ENCODE results near the gene ISLR. TPM values are rescaled to one million over a fixed set of nuclear protein-coding genes. Genes with fewer than 3 reads are reported as not detected.

The ISLR gene
- total and polyA plus RNA-seq, 9 of the 15 experiments (the other 6 are each of a cell fraction or from before 2014, with no cell fraction given), result not detected

DNA sequence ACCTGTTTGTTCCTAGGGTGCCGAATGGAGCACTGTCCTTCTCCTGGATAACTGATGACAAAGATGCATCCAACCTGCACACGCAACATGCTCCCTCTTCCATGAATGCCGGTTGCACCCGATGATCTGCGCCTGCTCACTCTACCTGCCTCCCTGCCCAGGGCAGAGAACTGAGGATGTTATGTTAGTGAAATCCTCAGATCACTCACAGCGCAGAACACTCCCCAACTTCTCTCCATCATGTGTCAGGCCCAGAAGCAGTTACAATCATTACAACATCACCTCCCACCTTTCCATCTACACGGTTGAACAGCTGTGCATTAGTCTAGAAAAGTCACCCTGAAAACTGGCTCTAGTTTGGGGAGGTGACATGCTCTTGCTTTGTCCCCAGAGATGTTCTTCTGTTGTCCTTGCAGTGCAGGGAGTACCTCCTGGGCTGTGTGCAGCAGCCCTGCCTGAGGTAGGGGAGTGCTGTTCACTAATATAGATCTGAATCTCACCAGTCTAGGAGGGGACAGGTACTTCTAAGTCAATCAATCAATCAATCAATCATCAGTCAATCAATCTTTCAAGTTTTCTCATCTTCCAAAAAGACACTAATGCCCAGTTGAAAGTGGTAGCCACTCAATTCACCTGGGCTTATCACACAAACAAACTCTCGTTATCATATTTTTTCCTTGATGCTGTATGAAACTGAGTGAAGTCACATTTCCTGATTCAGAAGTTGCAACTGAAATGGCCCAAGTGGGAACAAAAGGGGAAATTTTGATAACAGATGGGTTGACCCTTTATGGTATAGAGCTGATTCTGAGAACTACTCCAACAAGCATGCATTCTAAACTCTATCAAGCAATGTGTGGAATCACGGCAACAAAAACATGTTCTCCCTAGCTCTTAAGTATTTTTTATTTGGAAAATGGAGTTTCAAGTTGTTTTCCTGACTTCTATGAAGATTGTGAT, 15.4 kb upstream of the ISLR start:
- in situ Hi-C loops (cut with MboI), result no loop called here
- Histone ChIP-seq H2AFZ (ENCODE audit: low read depth, low read length) (no peak overlapping the region), H3K79me2 (ENCODE audit: control insufficient read depth, insufficient read depth, low read length) (no peaks in the 10 kb centered on the region), H3K9me1 (ENCODE audit: control insufficient read depth, insufficient read depth, low read length) (no peaks in the 10 kb centered on the region), H3K36me3 (ENCODE audit: control insufficient read depth, insufficient read depth, low read length) (no peaks in the 10 kb centered on the region), H3K4me2 (ENCODE audit: insufficient read depth, low read length) (no peak overlapping the region), H3K27me3 (ENCODE audit: control insufficient read depth in 2 of 2, insufficient read depth in 2 of 2, low read length in 2 of 2) (peaks cover 22 to 31% of the 10 kb centered on the region in 2 experiments), H3K4me1 (replicated peaks in 1 of 2; ENCODE audit: control insufficient read depth in 2 of 2, insufficient read depth in 2 of 2, low read length in 2 of 2) (no peaks in the 10 kb centered on the region), H3K27ac (ENCODE audit: extremely low read depth, low read depth, low read length) (no peak overlapping the region), H3K4me3 (no peak overlapping the region), H3K9me3 (replicated peaks; ENCODE audit: control insufficient read depth, insufficient read depth, low read depth, low read length) (no peaks in the 10 kb centered on the region), H4K20me1 (replicated peaks; ENCODE audit: control insufficient read depth, insufficient read depth, low read length) (peaks cover 15% of the 10 kb centered on the region; the same call in 1 of the 2 replicates), H3K9ac (ENCODE audit: insufficient read depth in 1 of 2, low read depth in 2 of 2, low read length in 2 of 2) (no peak overlapping the region)
- FAIRE-seq (no peak), ATAC-seq (no peak), DNase-seq (ENCODE audit: extremely low read depth in 1 of 4, low spot score in 3 of 4) (no peak)
- ChIA-PET POLR2A (no interaction called here), CTCF (ENCODE audit: low intra/inter-chr PET ratio) (no interaction called here)
- no TSS peak for BruUV-seq (replicated peaks)
- no peak for TF ChIP-seq NBN (IDR thresholded peaks at IDR 0.05; ENCODE audit: low read depth)
- no peak for TF ChIP-seq RAD51 (IDR thresholded peaks at IDR 0.05; ENCODE audit: borderline replicate concordance, low read depth)
- no peak for TF ChIP-seq ZNF586 (CRISPR knock-in tag; conservative IDR thresholded peaks at IDR 0.05)
- no peak for TF ChIP-seq BMI1 (IDR thresholded peaks at IDR 0.05; ENCODE audit: low read length)
- TF ChIP-seq, protein P1, sequence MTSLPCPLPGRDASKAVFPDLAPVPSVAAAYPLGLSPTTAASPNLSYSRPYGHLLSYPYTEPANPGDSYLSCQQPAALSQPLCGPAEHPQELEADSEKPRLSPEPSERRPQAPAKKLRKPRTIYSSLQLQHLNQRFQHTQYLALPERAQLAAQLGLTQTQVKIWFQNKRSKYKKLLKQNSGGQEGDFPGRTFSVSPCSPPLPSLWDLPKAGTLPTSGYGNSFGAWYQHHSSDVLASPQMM (CRISPR knock-in tag; IDR thresholded peaks at IDR 0.05), result no peak
- TF ChIP-seq ARHGAP35 (IDR thresholded peaks at IDR 0.05; ENCODE audit: partially characterized antibody), result no peak
- no peak for TF ChIP-seq ZNF75A (CRISPR knock-in tag; IDR thresholded peaks at IDR 0.05)
- no peak for TF ChIP-seq NFRKB (IDR thresholded peaks at IDR 0.05; ENCODE audit: low read depth)
- TF ChIP-seq, protein P2, sequence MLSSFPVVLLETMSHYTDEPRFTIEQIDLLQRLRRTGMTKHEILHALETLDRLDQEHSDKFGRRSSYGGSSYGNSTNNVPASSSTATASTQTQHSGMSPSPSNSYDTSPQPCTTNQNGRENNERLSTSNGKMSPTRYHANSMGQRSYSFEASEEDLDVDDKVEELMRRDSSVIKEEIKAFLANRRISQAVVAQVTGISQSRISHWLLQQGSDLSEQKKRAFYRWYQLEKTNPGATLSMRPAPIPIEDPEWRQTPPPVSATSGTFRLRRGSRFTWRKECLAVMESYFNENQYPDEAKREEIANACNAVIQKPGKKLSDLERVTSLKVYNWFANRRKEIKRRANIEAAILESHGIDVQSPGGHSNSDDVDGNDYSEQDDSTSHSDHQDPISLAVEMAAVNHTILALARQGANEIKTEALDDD (IDR thresholded peaks at IDR 0.05), result no peak
- TF ChIP-seq ZBED1 (IDR thresholded peaks at IDR 0.05), result no peak
- TF ChIP-seq CSDE1 (IDR thresholded peaks at IDR 0.05), result no peak
- no peak for TF ChIP-seq OTX1 (CRISPR knock-in tag; IDR thresholded peaks at IDR 0.05)
- TF ChIP-seq SUPT5H (IDR thresholded peaks at IDR 0.05), result no peak
- TF ChIP-seq L3MBTL2 (IDR thresholded peaks at IDR 0.05), result no peak
- TF ChIP-seq NR2C1 (IDR thresholded peaks at IDR 0.05), result no peak
- TF ChIP-seq NR2C1 (tag; IDR thresholded peaks at IDR 0.05), result no peak
- no peak for TF ChIP-seq PHF8 (IDR thresholded peaks at IDR 0.05; ENCODE audit: borderline replicate concordance, low read length)
- intact Hi-C loops (cut with micrococcal nuclease), result no loop called here
- 2% methylated on average over 9 of the region's 9 CpGs for WGBS (ENCODE audit: insufficient coverage, low coverage, missing lambda C conversion rate)
